ENCODE results near the gene HCFC2.
A peak's percentile ranks its signal among the peaks of the same experiment; 100 is the strongest.

The HCFC2 gene

DNA sequence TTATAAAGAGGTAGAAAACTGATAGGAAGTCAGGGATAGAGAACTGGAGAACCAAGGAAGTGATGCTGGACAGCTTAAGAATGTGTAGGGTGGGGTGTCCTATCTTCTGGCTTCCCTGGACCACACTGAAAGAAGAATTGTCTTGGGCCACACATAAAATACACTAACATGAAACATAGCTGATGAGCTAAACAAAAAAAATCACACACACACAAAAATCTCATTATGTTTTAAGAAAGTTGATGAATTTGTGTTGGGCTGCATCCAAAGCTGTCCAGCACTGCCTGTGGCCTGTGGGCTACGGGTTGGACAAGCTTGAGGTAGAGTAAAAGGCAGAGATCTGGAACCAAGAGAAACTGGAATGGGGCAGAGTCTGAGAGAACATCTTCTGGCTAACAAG, 21.8 kb upstream of the HCFC2 start:
- TF ChIP-seq, protein P1, sequence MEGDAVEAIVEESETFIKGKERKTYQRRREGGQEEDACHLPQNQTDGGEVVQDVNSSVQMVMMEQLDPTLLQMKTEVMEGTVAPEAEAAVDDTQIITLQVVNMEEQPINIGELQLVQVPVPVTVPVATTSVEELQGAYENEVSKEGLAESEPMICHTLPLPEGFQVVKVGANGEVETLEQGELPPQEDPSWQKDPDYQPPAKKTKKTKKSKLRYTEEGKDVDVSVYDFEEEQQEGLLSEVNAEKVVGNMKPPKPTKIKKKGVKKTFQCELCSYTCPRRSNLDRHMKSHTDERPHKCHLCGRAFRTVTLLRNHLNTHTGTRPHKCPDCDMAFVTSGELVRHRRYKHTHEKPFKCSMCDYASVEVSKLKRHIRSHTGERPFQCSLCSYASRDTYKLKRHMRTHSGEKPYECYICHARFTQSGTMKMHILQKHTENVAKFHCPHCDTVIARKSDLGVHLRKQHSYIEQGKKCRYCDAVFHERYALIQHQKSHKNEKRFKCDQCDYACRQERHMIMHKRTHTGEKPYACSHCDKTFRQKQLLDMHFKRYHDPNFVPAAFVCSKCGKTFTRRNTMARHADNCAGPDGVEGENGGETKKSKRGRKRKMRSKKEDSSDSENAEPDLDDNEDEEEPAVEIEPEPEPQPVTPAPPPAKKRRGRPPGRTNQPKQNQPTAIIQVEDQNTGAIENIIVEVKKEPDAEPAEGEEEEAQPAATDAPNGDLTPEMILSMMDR (IDR thresholded peaks at IDR 0.05; ENCODE audit: low read depth, low read length), result no peak
- H3K4me3 ChIP-seq (ENCODE audit: low read depth, low read length), result no peak overlapping the region

- no peak overlapping the region for H3K4me3 ChIP-seq (ENCODE audit: low read depth, low read length)
- TF ChIP-seq, protein P1 (IDR thresholded peaks at IDR 0.05; ENCODE audit: low read depth, low read length), result no peak
These were observed 20.2 kb upstream of the HCFC2 start for GRCh38 chr12:104044158-104044557.

DNA sequence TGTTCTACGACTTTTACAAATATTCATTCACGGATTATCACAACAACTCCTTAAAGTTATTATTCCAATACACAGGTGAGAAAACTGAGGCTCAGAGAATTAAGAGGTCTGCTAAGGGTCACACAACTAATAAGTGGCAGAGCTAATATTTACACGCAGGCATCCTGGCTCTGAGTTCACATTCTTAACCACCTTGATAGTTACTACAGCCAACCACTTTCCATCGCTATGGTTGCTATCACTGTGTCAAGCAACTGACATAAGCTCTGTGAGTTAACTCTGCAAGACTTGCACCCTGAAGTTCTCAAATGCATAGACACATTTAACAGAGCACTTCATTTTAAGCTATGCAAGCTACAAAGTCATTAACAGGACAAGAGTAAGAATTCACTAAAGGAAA, 18.0 kb upstream of the HCFC2 start:
- TF ChIP-seq, protein P1 (IDR thresholded peaks at IDR 0.05; ENCODE audit: low read depth, low read length), result no peak
- no peak overlapping the region for H3K4me3 ChIP-seq (ENCODE audit: low read depth, low read length)

- H3K4me3 ChIP-seq (ENCODE audit: low read depth, low read length), result peak overlapping the region; percentile 73; the same call in 1 of the 2 replicates
These were observed 16.2 kb upstream of the HCFC2 start for GRCh38 chr12:104048162-104048561.

GRCh38 chr12:104048811-104049210, 15.5 kb upstream of the HCFC2 start:
- peak overlapping the region; percentile 73 for H3K4me3 ChIP-seq (ENCODE audit: low read depth, low read length)
- TF ChIP-seq, protein P1 (IDR thresholded peaks at IDR 0.05; ENCODE audit: low read depth, low read length), result no peak

More at GRCh38 chr12:104048162-104048561, 16.2 kb upstream of the HCFC2 start:
- TF ChIP-seq, protein P1 (IDR thresholded peaks at IDR 0.05; ENCODE audit: low read depth, low read length), result no peak

- TF ChIP-seq, protein P1 (IDR thresholded peaks at IDR 0.05; ENCODE audit: low read depth, low read length), result no peak
- H3K4me3 ChIP-seq (ENCODE audit: low read depth, low read length), result peak overlapping the region; percentile 73
These were observed 14.9 kb upstream of the HCFC2 start for GRCh38 chr12:104049278-104049902.

- peak within 1 kb of the TSS; percentile 73 for H3K4me3 ChIP-seq (ENCODE audit: low read depth, low read length)
- TF ChIP-seq, protein P1 (IDR thresholded peaks at IDR 0.05; ENCODE audit: low read depth, low read length), result no peak
These were observed 14.4 kb upstream of the HCFC2 start, which contains the start of gene GLT8D2 for GRCh38 chr12:104049903-104050356. TSS of gene GLT8D2 (minus strand) at chr12:104050187. CDS start at chr12:104019648, 30,539 bp downstream.

Data from WI38 (cell line).